ENCODE results near the gene ABO.
"Not testable (repeated sequence)": the region's sequence is repeated elsewhere in the genome, so short reads cannot be mapped to it uniquely, and the experiment has no call there.

The ABO gene

DNA sequence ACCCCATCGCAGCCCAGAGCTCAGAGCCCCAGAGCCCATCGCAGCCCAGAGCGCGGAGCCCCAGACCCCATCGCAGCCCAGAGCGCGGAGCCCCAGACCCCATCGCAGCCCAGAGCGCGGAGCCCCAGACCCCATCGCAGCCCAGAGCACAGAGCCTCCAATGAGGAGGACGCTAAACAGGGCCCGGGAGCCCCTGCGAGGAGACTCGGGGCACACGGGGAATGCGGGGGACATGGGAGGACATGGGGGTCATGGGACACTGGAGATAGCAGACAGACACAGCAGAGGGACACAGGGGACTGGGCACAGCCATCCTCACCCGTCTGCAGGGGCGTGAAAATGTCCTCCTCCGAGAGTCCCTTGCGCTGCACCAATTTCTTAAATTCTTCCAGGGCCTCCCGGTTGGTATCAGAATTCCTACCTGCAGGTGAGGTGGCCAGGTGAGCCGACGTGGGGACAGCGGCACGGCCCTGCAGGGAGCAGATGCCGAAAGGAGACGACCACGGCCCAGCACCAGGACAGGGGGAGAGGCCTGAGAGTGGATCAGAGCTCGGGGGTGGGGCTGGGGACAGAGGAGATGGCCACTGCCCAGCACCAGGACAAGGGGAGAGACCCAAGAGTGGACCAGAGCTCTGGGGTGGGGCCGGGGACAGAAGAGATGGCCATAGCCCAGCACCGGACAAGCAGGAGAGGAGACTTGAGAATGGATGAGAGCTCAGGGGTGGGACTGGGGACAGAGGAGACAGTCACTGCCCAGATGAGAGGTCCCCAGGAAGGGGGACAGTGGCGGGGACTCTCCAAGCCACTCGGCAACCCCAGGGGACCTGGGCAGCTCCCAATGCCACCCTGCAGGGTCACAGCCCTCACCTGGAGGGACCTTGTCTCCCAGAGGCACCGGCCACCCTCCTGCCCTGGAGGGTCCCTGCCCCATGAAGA lies 68.7 kb downstream of the ABO start:
- DNase-seq (ENCODE audit: low read depth in 1 of 2, low spot score in 1 of 2), result no peak

DNA sequence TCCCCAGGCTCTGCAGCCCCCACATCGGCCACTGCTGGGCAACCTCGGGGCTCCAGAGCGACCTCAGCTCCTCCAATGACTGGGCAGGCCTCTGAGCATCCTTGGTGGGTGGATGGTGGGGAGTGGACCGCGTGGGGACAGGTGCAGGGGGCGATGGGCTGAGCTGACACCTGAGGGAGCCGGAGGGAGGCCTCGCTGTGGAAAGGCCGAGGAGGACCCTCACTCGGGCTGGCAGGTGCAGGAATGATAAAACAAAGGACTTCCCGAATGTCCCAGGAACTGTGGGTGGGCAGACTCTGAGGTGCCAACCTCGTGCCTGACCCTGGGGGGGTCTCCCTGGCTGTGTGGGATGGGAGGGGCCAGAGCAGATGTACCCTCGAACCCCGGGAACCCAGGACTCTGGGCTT lies 69.5 kb downstream of the ABO start:
- DNase-seq (ENCODE audit: low read depth in 1 of 2, low spot score in 1 of 2), result not testable (repeated sequence)
